ENCODE measurements around the gene CCND2.

Gene CCND2

GRCh38 chr12:4277857-4278256 is 4.3 kb downstream of the CCND2 start:
- no peak for DNase-seq

DNA sequence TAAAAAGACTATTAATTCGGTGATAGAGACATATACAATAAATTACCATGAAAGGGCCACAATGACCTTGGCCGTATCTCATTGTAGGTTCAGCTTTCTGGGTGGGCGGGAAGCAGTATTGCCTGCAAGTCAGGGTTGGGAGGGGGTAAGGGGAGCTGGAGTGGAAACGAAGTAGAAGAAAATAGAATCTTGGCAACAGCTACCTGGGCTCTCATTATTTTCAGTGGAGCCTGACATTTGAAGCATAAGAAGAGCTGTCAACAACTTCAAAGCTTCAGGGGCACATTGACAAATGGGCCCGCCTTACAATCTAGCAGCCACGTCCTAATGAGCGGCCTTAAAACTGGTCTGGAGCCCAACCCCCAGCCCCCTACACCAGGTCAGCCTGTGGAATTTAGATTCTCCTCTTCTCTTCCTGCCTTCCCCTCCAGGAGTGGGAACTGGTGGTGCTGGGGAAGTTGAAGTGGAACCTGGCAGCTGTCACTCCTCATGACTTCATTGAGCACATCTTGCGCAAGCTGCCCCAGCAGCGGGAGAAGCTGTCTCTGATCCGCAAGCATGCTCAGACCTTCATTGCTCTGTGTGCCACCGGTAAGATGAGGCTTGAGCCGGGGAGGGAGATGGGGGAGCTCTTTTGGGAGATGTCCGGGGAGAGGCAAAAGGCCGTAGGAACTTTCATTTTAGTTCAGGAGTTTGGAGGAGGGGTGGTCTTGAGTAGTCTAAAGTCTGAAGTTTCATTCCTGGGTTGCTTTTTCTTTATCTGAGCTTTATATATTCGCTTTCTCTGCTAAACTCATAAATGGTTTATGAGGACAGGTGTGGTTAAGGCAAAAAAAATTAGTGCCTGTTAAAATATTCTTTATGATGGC is 5.0 kb downstream of the CCND2 start:
- DNase-seq, result peak; percentile 22 to 75

- DNase-seq, result no peak
Measured at GRCh38 chr12:4279198-4279690, 5.7 kb downstream of the CCND2 start.

DNA sequence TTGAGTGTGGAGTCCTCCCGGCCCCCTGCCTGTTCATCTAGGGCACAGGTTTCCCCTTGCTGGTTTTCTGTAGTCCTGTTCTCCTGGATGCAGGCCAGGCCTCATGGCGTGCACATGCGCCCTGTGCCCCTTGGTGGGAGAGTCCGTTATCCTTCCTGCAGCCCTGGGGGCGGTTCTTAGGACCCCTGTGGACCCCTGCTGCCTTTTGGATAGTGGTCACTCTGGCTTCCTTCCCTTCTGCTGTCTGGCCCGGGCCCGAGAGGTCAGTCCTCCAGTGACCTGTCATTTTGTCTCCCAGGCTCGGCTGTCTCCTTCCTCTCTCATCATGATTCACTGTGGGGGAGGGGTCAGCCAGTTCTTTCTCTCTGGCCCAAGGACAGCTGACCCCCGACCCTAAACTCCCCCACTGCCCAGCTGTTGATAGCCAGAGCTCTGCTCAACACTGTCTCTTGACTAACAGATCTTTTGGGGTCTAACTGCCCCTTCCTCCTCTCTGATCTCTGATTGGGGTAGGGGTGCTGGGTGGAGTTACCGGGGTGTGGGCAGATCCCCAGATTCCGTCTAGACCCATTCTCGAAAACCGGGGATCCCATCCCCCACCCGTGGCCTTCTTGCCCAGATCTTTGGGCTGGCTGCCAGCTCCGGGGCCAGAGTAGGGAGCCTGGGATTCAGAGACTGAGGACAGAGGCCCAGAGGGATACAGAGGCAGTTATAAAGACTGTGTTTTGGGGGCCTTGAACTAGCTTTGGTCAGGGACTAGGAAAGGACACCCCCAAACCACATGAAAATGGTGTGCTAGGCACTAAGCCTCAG is 7.0 kb downstream of the CCND2 start:
- DNase-seq, result peak in 1 of 2 experiments; percentile 14

DNA sequence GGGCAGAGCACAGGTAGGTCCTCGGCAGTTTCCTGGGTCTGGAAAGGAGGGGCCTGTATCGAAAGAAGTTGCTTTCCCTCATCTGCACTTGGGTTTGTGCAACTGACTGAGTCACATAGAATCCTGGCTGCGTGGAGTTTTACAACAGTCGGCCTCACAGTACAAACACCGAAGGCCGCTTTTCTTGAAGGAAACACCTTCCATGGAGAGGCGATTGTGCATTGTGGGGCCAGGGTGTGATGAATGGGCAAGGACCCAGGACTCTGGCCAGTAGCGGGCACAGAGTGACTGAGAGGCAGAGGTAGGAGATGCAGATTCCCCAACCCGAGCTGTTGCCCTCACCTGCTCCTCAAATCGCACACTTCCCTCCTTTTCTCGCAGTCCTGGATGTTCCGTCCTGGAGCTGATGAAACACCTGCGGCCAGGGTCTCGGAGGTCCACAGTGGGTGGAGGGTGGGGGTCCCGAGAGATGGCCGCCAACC is 7.7 kb downstream of the CCND2 start:
- DNase-seq, result no peak

GRCh38 chr12:4282103-4282891 is 8.7 kb downstream of the CCND2 start:
- no peak for DNase-seq

DNA sequence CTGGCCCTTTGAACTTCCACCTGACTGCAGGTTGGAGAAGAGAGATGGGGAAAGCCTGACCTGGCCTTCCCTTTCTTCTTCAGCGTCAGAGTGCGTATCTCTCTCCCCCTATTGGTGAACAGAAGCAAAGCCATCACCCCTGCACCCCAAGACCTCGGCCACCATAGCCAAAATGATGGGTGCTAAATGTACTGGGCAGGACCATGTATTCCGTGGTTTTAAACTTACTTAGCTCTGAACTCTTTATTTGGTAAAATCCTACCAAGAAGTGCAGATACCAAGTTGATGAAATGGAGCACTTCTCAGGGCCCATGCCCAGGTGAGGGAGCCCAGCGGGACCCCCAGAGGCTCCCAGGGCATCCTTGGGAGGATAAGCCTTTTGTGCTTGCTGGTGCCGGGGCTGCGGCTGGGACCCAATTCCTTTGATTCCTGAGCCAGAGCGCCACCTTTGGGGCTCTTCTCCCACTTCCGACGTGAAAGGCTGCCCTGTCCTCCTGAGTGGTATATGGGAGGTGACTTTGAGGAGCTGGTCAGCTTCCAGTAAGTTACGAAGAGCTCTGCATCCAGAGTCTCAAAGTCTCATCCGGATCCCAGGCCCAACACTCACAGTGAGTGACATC is 9.4 kb downstream of the CCND2 start:
- no peak for DNase-seq

DNA sequence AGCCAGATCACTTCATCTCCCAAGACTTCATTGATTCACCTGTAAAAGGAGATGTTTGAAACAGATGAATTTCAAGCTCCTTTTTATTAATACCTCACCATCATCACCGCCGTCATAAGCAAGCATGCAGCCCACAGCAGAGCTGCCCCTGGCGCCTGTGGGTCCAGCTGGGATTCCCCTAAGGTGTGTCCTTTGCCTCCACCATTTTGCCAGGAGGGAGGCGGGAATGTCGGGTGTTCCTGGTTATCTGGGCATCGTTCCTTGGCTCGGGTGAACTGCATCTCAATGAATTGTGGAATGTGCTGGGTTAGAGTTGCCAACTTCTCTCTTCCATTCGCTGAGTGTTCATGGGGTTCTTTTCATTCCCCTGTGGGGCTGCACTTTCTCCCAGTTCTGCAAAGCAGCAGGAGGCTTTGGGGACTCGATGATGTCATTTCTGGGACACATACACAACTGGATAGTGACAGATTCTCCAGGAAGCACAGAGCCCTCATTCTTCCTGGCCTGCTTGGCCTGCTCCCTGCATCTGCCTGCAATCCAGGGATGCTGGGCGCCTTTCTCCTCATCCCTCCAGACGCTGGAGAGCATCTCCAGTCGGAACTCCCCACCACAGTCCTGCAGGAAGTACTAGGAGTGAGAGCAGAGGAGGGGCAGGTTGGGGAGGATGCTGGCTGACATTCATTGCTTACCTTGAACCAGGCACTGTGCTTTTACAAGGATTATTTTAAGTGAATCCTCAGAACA is 10.1 kb downstream of the CCND2 start:
- DNase-seq, result no peak

GRCh38 chr12:4284306-4284705 is 10.7 kb downstream of the CCND2 start:
- no peak for DNase-seq

- DNase-seq, result no peak
Measured at GRCh38 chr12:4285070-4285469, 11.5 kb downstream of the CCND2 start.

GRCh38 chr12:4286228-4286627 is 12.7 kb downstream of the CCND2 start:
- DNase-seq, result no peak

GRCh38 chr12:4286771-4287317 is 13.3 kb downstream of the CCND2 start:
- peak in 1 of 2 experiments; percentile 24 for DNase-seq

GRCh38 chr12:4287325-4288211 is 14.0 kb downstream of the CCND2 start:
- DNase-seq, result no peak

DNA sequence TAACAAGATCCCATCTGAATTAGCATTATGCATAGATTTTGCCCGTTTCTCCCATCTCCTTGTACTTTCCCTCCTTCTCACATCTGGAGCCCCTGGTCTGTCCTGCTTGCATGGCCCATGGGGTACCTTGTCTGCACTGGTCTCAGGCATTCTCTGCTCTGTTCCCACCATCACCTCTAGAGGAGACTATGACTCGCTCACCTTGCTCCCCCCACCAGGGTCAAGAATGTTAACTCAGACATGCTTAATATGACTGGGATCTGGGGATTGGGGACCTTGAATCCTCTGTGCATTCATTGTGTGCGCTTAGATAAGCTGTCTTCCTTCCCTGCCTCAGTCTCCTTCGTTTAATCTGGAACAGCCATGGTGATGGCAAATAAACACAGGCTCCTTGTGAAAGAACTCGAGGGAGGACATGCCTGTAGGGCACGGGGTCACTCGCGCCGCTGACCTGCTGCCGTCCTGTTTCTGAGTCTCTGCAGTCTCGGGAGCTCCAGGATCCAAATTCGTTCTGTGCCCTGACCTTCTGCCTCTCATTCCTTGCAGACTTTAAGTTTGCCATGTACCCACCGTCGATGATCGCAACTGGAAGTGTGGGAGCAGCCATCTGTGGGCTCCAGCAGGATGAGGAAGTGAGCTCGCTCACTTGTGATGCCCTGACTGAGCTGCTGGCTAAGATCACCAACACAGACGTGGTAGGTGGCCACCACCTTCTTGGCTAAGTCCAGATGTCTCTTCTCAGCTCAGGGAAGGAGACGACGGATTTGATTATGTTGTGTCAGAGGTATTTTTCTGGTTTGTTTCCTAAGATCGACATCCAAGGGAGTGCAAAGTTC is 15.0 kb downstream of the CCND2 start:
- DNase-seq, result no peak

DNA sequence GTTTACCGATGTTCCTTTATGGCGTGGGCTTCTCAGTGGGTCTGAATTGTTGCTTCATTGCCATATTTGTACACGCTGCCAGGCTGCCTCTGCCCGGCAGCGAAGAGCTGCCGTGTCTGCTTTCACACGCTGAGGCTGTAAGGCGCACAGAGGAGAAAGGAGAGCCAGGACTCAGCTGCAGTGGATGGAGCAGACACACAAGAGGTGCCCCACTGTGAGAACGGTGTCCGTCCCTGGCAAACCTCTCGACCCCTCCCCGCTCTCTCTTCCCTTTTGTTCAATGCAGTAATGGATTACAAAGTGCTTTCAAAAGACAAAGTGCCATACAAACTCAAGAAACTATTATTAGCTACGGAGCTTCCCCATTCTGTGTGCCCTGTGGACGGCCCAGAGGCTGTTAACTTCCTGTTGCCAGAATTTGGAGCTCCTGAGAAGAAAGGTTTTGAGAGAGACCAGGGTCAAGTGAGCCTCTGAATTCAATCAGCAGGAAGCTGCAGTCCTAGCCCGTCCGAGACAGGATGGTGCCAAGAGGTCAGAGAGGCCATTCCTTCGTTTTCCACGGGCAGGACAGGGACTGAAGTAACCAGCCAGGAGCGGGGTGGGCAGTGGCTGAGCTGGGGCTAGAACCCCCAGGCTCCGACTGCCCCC is 15.8 kb downstream of the CCND2 start:
- no peak for DNase-seq

DNA sequence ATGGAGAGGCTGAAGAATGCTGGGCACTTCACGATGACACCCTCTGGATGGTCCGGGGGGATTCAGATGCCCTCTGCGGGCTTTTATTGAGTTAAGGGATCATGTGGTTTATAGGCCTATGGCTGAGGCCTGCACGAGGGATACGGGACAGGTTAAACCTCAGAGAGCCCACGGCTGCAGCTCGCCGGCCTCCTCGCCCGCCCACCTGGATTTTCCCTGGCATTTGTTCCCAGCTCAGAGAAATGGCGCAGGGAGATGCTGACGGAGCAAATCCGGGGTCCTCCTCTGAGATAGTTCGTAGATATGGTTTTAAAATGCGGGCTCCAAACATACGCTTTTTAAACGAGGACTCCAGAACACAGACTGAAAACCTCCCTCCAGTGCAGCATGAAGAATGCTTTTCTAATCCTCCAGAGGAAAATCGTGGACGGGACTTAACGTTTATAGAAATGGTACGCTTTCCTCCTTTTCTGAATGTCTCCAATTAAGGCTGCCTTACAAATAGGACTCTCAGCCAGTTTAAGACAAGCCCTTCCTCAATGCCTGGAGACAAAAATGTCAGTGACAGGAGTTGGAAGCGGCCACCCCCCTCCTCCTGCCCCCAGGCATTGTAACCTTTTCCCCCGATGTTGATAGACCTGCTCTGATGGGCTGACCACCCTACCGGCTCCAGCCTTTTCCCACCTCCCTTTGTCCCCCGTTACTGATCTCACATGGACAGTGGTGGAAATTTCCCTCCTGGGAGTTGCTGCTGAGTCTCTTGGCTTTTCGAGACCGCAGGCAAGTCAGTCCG is 16.6 kb downstream of the CCND2 start:
- no peak for DNase-seq

GRCh38 chr12:4292341-4293073 is 18.9 kb downstream of the CCND2 start:
- DNase-seq, result no peak

All from NCI-H446 (cell line).